HL-60/S4 treated with retinoic acid at 250 ng/mL for 4 days and 3 days (cell line): ENCODE measurements around the gene UGT1A5.

Experiments
- in situ Hi-C: fragments of 300-500 bp; cut with MboI; formaldehyde crosslinking; loops from 2 replicates; pipeline ENCODE4 v1.7.0; 2022; ENCODE audit warnings: low sequenced_read_pairs

Gene UGT1A5

DNA sequence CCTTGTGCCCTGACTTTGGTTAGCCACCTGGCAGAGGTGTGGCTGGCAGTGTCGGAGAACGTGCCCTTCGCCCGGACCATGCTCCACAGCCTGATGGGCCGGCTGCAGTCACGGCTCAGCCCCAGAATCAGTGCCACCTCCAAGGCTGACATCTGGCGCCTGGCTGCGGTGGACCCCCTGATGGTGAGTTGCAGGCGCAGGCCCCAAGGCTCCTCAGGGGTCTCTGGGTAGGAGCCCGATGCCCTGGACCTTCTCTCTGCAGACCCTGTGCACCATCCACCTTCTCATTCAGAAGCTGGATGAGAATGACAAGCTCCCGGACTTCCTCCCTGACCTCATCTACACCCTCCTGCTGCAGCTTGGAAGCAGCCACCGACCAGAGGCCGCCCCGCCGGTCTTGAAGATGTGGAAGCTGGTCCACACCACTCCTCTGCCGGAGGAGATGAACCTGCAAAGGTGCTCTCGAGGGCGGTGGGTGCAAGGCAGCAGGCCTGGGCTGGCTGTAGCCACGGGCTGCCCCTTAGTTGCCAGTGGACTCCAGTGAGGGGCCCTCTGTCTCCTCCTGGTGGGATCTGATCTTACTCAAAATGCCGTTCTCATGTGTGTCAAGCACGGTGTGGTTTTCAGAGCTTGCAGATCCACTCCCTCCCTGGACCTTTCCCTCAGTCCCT lies 109.5 kb downstream of the UGT1A5 start:
- in situ Hi-C loops: no loop called here
